BJ (cell line): ENCODE results near the gene KPNA2. TPM values are rescaled to one million over a fixed set of nuclear protein-coding genes. Genes with fewer than 3 reads are reported as not detected.

ENCODE experiments used
- CTCF ChIA-PET: fragments of 350-600 bp; formaldehyde crosslinking; extraction: SDS; loops from one replicate; lab custom pipeline; 2021; ENCODE audit warnings: antibody characterized with exemption, inconsistent platforms; lab: Yijun Ruan, JAX
- POLR2A ChIA-PET: fragments of 300-600 bp; sonication (Branson Sonifier 250); formaldehyde crosslinking; extraction: SDS; loops from one replicate; lab custom pipeline; 2021; ENCODE audit warnings: antibody characterized with exemption; lab: Charles Lee
- DNase-seq: peaks from one replicate; pipeline ENCODE4 v3.0.0-alpha.2; 2011; ENCODE audit warnings: low read depth
- H3K27me3 ChIP-seq: 2 replicates; pipeline ENCODE4 v1.6.0; 2011; ENCODE audit warnings: low read length; ENCODE audit not compliant: control insufficient read depth, insufficient read depth
- H3K36me3 ChIP-seq: 2 replicates; pipeline ENCODE4 v1.5.1; 2011; ENCODE audit warnings: low read length; ENCODE audit not compliant: control insufficient read depth, insufficient read depth
- H3K4me3 ChIP-seq: 2 replicates; pipeline ENCODE4 v1.5.1; 2011; ENCODE audit warnings: low read depth, mild to moderate bottlenecking, control low read depth, low read length
- polyA plus RNA-seq: library from polyadenylated mRNA; depleted of rRNA; stranded (reverse); fragments of >200 nt; gene quantifications from 2 replicates; pipeline ENCODE4 v1.2.3, GENCODE V29; 2011; rRNA removed
- TF ChIP-seq, protein P1 (sequence below): IDR thresholded peaks from 2 replicates; pipeline ENCODE4 v1.5.1; 2011; ENCODE audit warnings: low read depth, mild to moderate bottlenecking, control low read depth, inconsistent platforms, low read length, moderate library complexity; ENCODE audit not compliant: insufficient read depth

Gene KPNA2
- polyA plus RNA-seq, 1 experiment = 165 TPM

DNA sequence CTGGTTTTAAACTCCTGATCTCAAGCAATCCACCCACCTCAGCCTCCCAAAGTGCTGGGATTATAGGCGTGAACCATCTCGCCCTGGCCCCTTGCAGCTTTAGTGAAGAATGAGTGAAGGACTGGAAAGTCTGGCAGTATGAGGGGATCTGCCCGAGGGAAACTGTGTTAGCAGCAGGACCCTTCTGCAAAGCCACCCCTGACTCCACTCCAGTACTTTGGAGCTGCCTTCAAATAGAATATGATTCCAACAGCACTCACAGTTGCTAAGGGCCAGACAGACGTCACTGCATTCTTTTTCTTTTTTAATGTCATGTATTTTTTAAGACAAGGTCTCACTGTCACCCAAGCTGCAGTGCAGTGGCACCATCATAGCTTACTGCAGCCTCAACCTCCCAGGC lies 52.3 kb downstream of the KPNA2 start:
- TF ChIP-seq, protein P1, sequence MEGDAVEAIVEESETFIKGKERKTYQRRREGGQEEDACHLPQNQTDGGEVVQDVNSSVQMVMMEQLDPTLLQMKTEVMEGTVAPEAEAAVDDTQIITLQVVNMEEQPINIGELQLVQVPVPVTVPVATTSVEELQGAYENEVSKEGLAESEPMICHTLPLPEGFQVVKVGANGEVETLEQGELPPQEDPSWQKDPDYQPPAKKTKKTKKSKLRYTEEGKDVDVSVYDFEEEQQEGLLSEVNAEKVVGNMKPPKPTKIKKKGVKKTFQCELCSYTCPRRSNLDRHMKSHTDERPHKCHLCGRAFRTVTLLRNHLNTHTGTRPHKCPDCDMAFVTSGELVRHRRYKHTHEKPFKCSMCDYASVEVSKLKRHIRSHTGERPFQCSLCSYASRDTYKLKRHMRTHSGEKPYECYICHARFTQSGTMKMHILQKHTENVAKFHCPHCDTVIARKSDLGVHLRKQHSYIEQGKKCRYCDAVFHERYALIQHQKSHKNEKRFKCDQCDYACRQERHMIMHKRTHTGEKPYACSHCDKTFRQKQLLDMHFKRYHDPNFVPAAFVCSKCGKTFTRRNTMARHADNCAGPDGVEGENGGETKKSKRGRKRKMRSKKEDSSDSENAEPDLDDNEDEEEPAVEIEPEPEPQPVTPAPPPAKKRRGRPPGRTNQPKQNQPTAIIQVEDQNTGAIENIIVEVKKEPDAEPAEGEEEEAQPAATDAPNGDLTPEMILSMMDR = no peak
- Histone ChIP-seq H3K4me3 (no peak overlapping the region), H3K27me3 (no peaks in the 10 kb centered on the region), H3K36me3 (no peaks in the 10 kb centered on the region)
- ChIA-PET CTCF (interaction anchor here (0.9 kb wide), 1 partner anchor 94 kb away, joined by 3 read pairs; no protein-coding TSS in a partner anchor), POLR2A (no interaction called here)
- DNase-seq = no peak

DNA sequence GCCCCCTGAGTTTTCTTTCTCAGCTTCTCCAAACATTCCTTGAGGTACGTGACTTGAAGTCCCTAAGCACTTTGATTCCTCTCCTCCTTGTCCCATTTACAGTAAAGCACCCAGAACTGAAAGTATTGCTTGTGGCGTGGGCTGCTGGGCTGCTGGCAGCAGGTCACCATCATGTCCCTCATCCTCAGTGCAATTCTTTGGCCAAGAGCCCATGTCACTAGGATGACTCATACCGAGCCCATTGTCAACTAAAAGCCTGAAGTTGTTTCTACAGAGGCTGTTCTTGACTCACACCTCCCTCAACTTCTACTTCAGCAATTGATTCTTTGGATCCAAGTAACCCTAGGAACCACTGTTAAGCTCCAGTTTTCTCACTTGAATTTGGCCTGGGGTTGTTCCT lies 54.3 kb downstream of the KPNA2 start:
- DNase-seq = no peak
- Histone ChIP-seq H3K27me3 (no peaks in the 10 kb centered on the region), H3K36me3 (no peaks in the 10 kb centered on the region), H3K4me3 (no peak overlapping the region)
- CTCF ChIA-PET = no interaction called here
- POLR2A ChIA-PET = no interaction called here
- TF ChIP-seq, protein P1 = no peak

DNA sequence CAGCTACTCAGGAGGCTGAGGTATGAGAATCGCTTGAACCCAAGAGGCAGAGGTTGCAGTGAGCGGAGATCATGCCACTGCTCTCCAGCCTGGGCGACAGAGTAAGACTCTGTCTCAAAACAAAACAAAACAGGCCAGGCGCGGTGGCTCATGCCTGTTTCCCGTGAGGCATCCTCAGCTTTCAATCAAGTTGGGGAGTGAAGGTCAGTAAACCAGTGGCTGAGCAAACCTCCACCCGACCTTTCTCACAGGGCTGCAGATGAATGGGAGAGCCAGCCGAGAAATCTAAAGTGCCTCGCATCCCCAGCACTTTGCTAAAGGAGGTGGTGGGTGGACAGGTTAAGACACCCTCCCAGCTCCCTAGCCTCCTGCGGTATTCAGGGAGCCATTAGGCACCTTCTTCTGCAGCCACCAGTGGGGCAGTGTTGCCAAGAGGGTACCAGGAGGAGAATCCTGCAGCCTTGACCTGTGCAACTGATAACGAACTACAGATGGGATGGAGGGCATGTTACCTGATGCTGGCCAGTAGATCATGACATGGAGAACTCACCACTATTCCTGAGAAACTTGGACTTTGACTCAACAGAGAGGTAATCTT lies 59.0 kb downstream of the KPNA2 start:
- H3K27me3 ChIP-seq = no peaks in the 10 kb centered on the region
- ChIA-PET POLR2A (no interaction called here), CTCF (no interaction called here)
- H3K36me3 ChIP-seq = no peaks in the 10 kb centered on the region
- DNase-seq = no peak
- TF ChIP-seq, protein P1 = no peak
- H3K4me3 ChIP-seq = no peak overlapping the region

- TF ChIP-seq, protein P1 = no peak
- H3K36me3 ChIP-seq = no peaks in the 10 kb centered on the region
- ChIA-PET POLR2A (no interaction called here), CTCF (no interaction called here)
- H3K4me3 ChIP-seq = no peak overlapping the region
- no peaks in the 10 kb centered on the region for H3K27me3 ChIP-seq
- no peak for DNase-seq
Observed at GRCh38 chr17:68095205-68095811, 59.8 kb downstream of the KPNA2 start.

GRCh38 chr17:68096111-68096510 lies 60.6 kb downstream of the KPNA2 start:
- TF ChIP-seq, protein P1 = no peak
- CTCF ChIA-PET = no interaction called here

More at GRCh38 chr17:68096111-68096510, 60.6 kb downstream of the KPNA2 start:
- POLR2A ChIA-PET = no interaction called here
- H3K4me3 ChIP-seq = no peak overlapping the region
- H3K36me3 ChIP-seq = no peaks in the 10 kb centered on the region
- H3K27me3 ChIP-seq = no peaks in the 10 kb centered on the region
- DNase-seq = no peak

Other genes starting within 250 kb of the KPNA2 start
- gene BPTF, start 210.2 kb upstream of the KPNA2 start, polyA plus RNA-seq = 25.6 and 34.8 TPM in 2 replicates
- 7.9 and 8.9 TPM in 2 replicates for gene C17orf58, start 39.3 kb upstream of the KPNA2 start, polyA plus RNA-seq
- gene AMZ2, start 212.3 kb downstream of the KPNA2 start, polyA plus RNA-seq = 52.0 and 91.1 TPM in 2 replicates